Measurements from ENCODE around the gene EDDM3A. TPM values are rescaled to one million over a fixed set of nuclear protein-coding genes. Genes with fewer than 3 reads are reported as not detected.

Gene EDDM3A
- total RNA-seq, 4 donors from 2014 or later: not detected

DNA sequence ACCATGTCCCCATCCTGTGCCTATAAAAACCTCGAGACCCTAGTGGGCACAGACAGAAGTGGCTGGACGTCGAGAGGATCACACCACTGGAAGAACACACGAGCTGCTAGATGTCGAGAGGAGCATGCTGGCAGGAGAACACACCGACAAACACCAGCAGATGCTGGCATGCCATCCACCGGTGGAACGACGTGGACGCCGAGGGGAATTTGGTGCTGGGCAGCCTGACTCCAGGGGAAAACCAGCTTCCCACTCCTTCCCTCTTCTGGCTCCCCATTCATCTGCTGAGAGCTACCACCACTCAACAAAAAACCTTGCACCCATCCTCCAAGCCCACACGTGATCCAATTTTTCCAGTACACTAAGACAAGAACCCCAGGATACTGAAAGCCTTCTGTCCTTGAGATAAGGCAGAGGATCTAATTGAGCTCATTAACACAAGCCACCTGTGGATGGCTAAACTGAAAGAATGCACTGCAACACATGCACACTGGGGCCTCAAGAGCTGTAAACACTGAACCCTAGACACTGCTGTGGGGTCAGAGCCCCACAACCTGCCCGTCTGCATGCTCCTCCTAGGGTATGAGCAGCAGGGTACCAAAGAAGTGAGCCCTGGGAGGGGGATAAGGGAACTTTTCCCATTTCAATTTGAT lies 44.9 kb downstream of the EDDM3A start:
- no peak for TF ChIP-seq POLR2A (IDR thresholded peaks at IDR 0.05)
- TF ChIP-seq, protein P1, sequence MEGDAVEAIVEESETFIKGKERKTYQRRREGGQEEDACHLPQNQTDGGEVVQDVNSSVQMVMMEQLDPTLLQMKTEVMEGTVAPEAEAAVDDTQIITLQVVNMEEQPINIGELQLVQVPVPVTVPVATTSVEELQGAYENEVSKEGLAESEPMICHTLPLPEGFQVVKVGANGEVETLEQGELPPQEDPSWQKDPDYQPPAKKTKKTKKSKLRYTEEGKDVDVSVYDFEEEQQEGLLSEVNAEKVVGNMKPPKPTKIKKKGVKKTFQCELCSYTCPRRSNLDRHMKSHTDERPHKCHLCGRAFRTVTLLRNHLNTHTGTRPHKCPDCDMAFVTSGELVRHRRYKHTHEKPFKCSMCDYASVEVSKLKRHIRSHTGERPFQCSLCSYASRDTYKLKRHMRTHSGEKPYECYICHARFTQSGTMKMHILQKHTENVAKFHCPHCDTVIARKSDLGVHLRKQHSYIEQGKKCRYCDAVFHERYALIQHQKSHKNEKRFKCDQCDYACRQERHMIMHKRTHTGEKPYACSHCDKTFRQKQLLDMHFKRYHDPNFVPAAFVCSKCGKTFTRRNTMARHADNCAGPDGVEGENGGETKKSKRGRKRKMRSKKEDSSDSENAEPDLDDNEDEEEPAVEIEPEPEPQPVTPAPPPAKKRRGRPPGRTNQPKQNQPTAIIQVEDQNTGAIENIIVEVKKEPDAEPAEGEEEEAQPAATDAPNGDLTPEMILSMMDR (IDR thresholded peaks at IDR 0.05): no peak
- WGBS, 2 donors: 80 to 90% methylated on average over 13 of the region's 13 CpGs
- intact Hi-C loops (cut with DNase I; ENCODE audit: low total_unique reads): no loop called here
- DNase-seq (ENCODE audit: low spot score in 2 of 2): no peak
- H3K4me3 ChIP-seq (ENCODE audit: low read depth, poor library complexity, severe bottlenecking): no peak overlapping the region

DNA sequence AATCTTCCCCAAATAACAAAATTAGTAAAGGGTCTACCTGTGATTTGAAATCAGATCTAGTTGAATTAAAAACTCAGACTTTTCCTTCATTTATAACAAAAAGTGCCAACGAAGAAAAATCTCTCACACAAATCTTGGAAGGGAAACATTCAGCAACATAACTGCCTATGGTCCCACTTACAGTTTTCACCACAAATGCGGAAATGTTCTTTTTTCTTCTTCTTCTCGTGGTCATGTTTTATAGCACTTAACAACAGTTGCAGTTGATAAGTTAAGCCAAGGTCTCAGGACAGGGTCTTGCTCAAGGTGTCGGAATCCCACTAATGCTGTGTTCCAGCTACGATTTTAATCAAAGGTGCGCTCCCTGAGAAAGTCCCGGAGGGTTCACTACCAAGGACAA lies 45.5 kb downstream of the EDDM3A start:
- intact Hi-C loops (cut with DNase I; ENCODE audit: low total_unique reads): no loop called here
- H3K4me3 ChIP-seq (ENCODE audit: low read depth, poor library complexity, severe bottlenecking): no peak overlapping the region
- TF ChIP-seq, protein P1 (IDR thresholded peaks at IDR 0.05): no peak
- no peak for TF ChIP-seq POLR2A (IDR thresholded peaks at IDR 0.05)
- no peak for DNase-seq (ENCODE audit: low spot score in 2 of 2)
- WGBS, 2 donors: 63% methylated on average over 7 of the region's 7 CpGs

DNA sequence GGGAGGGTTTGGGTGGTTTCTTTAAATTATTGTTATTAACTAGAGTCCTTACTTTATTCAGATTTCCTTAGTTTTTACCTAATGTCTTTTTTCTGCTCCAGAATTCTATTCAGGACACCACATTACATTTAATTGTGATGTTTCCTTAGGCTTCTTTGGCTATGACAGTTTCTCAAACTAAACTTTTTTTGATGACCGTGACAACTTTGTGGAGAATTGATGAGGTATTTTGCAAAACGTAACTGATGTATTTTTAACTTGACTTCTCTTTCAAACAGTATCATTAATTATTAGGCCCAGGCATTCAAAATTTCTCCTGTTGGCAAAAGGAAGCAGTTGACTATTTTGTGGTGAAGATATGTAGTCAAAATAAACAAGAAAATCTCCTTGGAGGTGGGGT lies 45.9 kb downstream of the EDDM3A start:
- intact Hi-C loops (cut with DNase I; ENCODE audit: low total_unique reads): no loop called here
- no peak for TF ChIP-seq POLR2A (IDR thresholded peaks at IDR 0.05)
- TF ChIP-seq, protein P1 (IDR thresholded peaks at IDR 0.05): no peak
- DNase-seq (ENCODE audit: low spot score in 2 of 2): no peak
- 53 to 58% methylated on average over 2 of the region's 2 CpGs for WGBS, 2 donors
- H3K4me3 ChIP-seq (ENCODE audit: low read depth, poor library complexity, severe bottlenecking): no peak overlapping the region

DNA sequence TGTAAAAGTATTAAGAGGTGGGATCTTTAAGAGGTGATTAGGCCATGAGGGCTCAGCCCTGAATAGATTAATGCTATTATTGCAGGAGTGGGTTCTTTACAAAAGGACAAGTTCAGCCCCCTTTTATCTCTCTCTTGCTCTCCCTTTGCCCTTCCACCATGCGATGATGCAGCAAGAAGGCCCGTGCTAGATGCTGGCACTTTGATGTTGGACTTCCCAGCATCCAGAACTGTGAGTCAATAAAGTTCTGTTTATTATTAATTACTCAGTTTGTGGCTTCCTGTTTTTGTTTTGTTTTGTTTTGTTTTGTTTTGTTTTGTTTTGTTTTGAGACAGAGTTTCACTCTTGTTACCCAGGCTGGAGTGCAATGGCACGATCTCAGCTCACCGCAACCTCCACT lies 46.9 kb downstream of the EDDM3A start:
- intact Hi-C loops (cut with DNase I; ENCODE audit: low total_unique reads): no loop called here
- WGBS, 2 donors: 87 to 89% methylated on average over 4 of the region's 4 CpGs
- no peak for DNase-seq (ENCODE audit: low spot score in 2 of 2)
- H3K4me3 ChIP-seq (ENCODE audit: low read depth, poor library complexity, severe bottlenecking): no peak overlapping the region
- TF ChIP-seq POLR2A (IDR thresholded peaks at IDR 0.05): no peak
- TF ChIP-seq, protein P1 (IDR thresholded peaks at IDR 0.05): no peak

DNA sequence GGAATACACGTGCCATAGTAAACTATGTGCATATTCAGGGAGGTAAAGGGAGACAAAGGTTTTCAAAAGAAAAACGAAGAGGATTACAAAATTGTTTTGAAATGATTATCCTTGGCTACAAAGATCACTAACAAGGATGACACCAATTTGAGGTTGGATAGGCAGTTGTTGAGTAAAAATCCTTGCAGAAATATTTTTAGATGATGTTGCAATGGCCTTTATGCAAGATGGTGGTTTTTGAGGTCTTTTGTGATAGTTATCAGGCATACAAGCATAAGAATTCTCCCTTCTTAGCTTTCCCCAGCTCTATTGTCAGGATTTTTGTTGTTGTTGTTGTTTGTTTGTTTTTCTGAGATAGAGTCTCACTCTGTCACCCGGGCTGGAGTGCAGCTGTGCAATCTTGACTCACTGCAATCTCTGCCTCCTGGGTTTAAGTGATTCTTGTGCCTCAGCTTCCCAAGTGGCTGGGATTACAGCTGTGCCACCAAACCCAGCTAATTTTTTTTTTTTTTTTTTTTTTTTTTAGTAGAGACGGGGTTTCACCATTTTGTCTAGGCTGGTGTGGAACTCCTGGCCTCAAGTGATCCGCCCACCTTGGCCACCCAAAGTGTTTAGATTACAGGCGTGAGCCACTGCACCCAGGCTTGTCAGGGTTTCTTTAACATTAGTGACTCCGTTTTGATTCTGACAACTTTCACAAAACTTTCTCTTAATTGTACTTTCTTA lies 49.1 kb downstream of the EDDM3A start:
- 65 to 67% methylated on average over 7 of the region's 7 CpGs for WGBS, 2 donors
- TF ChIP-seq, protein P1 (IDR thresholded peaks at IDR 0.05): no peak
- no peak for TF ChIP-seq POLR2A (IDR thresholded peaks at IDR 0.05)
- no peak overlapping the region for H3K4me3 ChIP-seq (ENCODE audit: low read depth, poor library complexity, severe bottlenecking)
- intact Hi-C loops (cut with DNase I; ENCODE audit: low total_unique reads): no loop called here
- DNase-seq (ENCODE audit: low spot score in 2 of 2): no peak
